ENCODE results near the gene IQCB1.

DNA sequence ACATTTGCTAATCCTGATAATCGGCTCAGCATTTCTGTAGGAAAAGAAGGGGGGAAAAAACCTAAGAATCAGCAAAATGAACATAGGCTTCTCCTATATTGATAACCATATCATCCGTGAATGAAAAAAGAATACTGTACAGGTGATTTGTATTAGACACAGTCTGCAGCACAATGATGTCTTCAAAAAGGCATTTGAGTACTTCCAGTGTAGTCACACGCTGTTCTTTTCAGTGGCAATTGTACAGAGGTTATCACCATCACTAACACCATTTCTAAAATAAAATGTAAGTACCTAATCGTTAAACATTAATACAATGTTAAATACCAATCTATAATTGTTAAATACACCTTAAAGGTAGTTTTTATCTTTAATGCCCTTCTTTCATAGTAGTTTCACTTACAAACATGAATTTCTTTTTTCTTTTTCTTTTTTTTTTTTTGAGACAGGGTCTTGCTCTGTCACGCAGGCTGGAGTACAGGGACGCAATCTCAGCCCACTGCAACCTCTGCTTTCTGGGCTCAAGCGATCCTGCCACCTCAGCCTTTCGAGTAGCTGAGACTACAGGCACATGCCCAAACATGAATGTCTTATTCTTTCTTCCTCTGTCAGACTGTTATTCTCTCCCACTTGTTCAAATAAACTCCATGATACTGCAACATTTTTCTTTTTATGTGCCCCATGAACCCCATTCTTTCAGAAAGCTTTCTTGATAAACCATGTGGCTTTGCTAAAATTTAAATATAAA lies 103.7 kb downstream of the IQCB1 start:
- no peak for TF ChIP-seq POLR2A (IDR thresholded peaks at IDR 0.05)
- TF ChIP-seq, protein P1, sequence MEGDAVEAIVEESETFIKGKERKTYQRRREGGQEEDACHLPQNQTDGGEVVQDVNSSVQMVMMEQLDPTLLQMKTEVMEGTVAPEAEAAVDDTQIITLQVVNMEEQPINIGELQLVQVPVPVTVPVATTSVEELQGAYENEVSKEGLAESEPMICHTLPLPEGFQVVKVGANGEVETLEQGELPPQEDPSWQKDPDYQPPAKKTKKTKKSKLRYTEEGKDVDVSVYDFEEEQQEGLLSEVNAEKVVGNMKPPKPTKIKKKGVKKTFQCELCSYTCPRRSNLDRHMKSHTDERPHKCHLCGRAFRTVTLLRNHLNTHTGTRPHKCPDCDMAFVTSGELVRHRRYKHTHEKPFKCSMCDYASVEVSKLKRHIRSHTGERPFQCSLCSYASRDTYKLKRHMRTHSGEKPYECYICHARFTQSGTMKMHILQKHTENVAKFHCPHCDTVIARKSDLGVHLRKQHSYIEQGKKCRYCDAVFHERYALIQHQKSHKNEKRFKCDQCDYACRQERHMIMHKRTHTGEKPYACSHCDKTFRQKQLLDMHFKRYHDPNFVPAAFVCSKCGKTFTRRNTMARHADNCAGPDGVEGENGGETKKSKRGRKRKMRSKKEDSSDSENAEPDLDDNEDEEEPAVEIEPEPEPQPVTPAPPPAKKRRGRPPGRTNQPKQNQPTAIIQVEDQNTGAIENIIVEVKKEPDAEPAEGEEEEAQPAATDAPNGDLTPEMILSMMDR (IDR thresholded peaks at IDR 0.05): no peak

Data from transverse colon (tissue), 3 donors.